HG02884 (cell line): ENCODE results near the gene ABCA8.
"Not testable (repeated sequence)": the region's sequence is repeated elsewhere in the genome, so short reads cannot be mapped to it uniquely, and the experiment has no call there.

Experiments used
- ATAC-seq: cut with Tn5 transposase; IDR thresholded peaks from one replicate; pipeline ENCODE4 v1.9.1; 2021; ENCODE audit warnings: mild to moderate bottlenecking, moderate library complexity; ENCODE audit not compliant: unreplicated experiment

The ABCA8 gene

GRCh38 chr17:68830313-68830712 is 124.9 kb downstream of the ABCA8 start:
- no peak for ATAC-seq

- no peak for ATAC-seq
Measured at GRCh38 chr17:68829211-68829610, 126.0 kb downstream of the ABCA8 start.

GRCh38 chr17:68824707-68825106 is 130.5 kb downstream of the ABCA8 start:
- ATAC-seq = no peak

- ATAC-seq = not testable (repeated sequence)
Measured at GRCh38 chr17:68824185-68824584, 131.0 kb downstream of the ABCA8 start.

- no peak for ATAC-seq
Measured at GRCh38 chr17:68822719-68823289, 132.4 kb downstream of the ABCA8 start.

- no peak for ATAC-seq
Measured at GRCh38 chr17:68821860-68822696, 133.1 kb downstream of the ABCA8 start.

GRCh38 chr17:68820825-68821481 is 134.2 kb downstream of the ABCA8 start:
- no peak for ATAC-seq

GRCh38 chr17:68820476-68820824 is 134.7 kb downstream of the ABCA8 start:
- ATAC-seq = no peak

- ATAC-seq = no peak
Measured at GRCh38 chr17:68819465-68819864, 135.7 kb downstream of the ABCA8 start.
